SK-N-SH (cell line): ENCODE measurements around the gene ATP6V1D. TPM values are rescaled to one million over a fixed set of nuclear protein-coding genes. Genes with fewer than 3 reads are reported as not detected.

Source experiments
- CTCF ChIA-PET: fragments of 300-600, 350-600 bp; formaldehyde crosslinking; extraction: SDS; loops from one replicate; lab custom pipeline; 2021; lab: Yijun Ruan, JAX
- POLR2A ChIA-PET: fragments of 350-600 bp; sonication (Branson Sonifier 250); formaldehyde crosslinking; extraction: SDS; loops from one replicate; lab custom pipeline; 2020; ENCODE audit warnings: antibody characterized with exemption, inconsistent platforms; lab: Yijun Ruan, JAX
- DNase-seq: peaks from one replicate; pipeline ENCODE4 v3.0.0; 2012
- H2AFZ ChIP-seq: fragments of 200-600 bp; sonication (generic); 2 replicates; pipeline ENCODE4 v1.8.1; 2016; ENCODE audit warnings: antibody characterized with exemption, mild to moderate bottlenecking, low read depth
- H3F3A ChIP-seq: fragments of 200-600 bp; sonication (generic); replicated peaks from 2 replicates; pipeline ENCODE3; 2016; ENCODE audit warnings: antibody characterized with exemption, mild to moderate bottlenecking; ENCODE audit not compliant: insufficient read depth
- H3K27ac ChIP-seq, 2 experiments: fragments of 200-500 bp in 1 of 2; fragments of 200-600 bp in 1 of 2; sonication (Bioruptor generic) in 1 of 2; sonication (generic), shearing (Covaris generic) in 1 of 2; 2 replicates each; pipeline versions ENCODE4 v1.5.1 to v1.6.1; 2014 to 2016; ENCODE audit warnings: low read depth in 2 of 2, inconsistent platforms in 1 of 2, low read length in 1 of 2, mild to moderate bottlenecking in 1 of 2, mixed read lengths in 1 of 2
- H3K27me3 ChIP-seq: fragments of 200-600 bp; sonication (generic), shearing (Covaris generic); 2 replicates; pipeline ENCODE4 v1.6.1; 2016; ENCODE audit warnings: mixed run types; ENCODE audit not compliant: insufficient read depth
- H3K36me3 ChIP-seq, 2 experiments: fragments of 200-500 bp in 1 of 2; fragments of 200-600 bp in 1 of 2; sonication (Bioruptor generic) in 1 of 2; sonication (generic) in 1 of 2; replicated peaks in 1 of 2; 2 replicates each; pipeline versions ENCODE3 to v1.5.1; 2014 to 2016; ENCODE audit warnings: low read length in 1 of 2, mild to moderate bottlenecking in 1 of 2; ENCODE audit not compliant: insufficient read depth in 2 of 2, control insufficient read depth in 1 of 2
- H3K4me1 ChIP-seq, 2 experiments: fragments of 200-500 bp in 1 of 2; fragments of 200-600 bp in 1 of 2; sonication (Bioruptor generic) in 1 of 2; sonication (generic), shearing (Covaris generic) in 1 of 2; 2 replicates each; pipeline versions ENCODE4 v1.5.1 to v1.6.1; 2014 to 2016; ENCODE audit warnings: low read depth in 1 of 2, low read length in 1 of 2, mixed run types in 1 of 2; ENCODE audit not compliant: insufficient read depth in 2 of 2, control insufficient read depth in 1 of 2
- H3K4me2 ChIP-seq: fragments of 200-600 bp; sonication (generic), shearing (Covaris generic); 2 replicates; pipeline ENCODE4 v1.6.1; 2017; ENCODE audit warnings: mixed run types
- H3K4me3 ChIP-seq, 2 experiments: fragments of 200-500 bp in 1 of 2; fragments of 200-600 bp in 1 of 2; sonication (Bioruptor generic) in 1 of 2; sonication (generic), shearing (Covaris generic) in 1 of 2; 2 replicates each; pipeline versions ENCODE4 v1.5.1 to v1.8.1; 2014 to 2016; ENCODE audit warnings: low read depth in 2 of 2, inconsistent platforms in 1 of 2, low read length in 1 of 2, mild to moderate bottlenecking in 1 of 2, mixed read lengths in 1 of 2, moderate library complexity in 1 of 2
- H3K79me2 ChIP-seq: fragments of 200-600 bp; sonication (generic); 2 replicates; pipeline ENCODE4 v1.8.1; 2017; ENCODE audit warnings: mild to moderate bottlenecking; ENCODE audit not compliant: insufficient read depth
- H3K9ac ChIP-seq: fragments of 200-600 bp; sonication (generic); 2 replicates; pipeline ENCODE4 v1.6.1; 2017; ENCODE audit warnings: mixed run types
- H3K9me2 ChIP-seq: fragments of 200-600 bp; sonication (generic); 2 replicates; pipeline ENCODE4 v1.6.1; 2017; ENCODE audit warnings: mixed run types
- H3K9me3 ChIP-seq: fragments of 200-600 bp; sonication (generic); 2 replicates; pipeline ENCODE4 v1.6.1; 2017; ENCODE audit warnings: mixed run types, mild to moderate bottlenecking, moderate library complexity
- H4K20me1 ChIP-seq: fragments of 200-600 bp; sonication (generic); 2 replicates; pipeline ENCODE4 v1.6.1; 2017; ENCODE audit warnings: mild to moderate bottlenecking, mixed run types; ENCODE audit not compliant: insufficient read depth
- ELF1 ChIP-seq: IDR thresholded peaks from 2 replicates; pipeline ENCODE4 v1.4.0; 2012
- EP300 ChIP-seq, 2 experiments: IDR thresholded peaks; 2 replicates each; pipeline versions ENCODE4 v1.4.0 to v1.6.1; 2012; ENCODE audit warnings: borderline replicate concordance in 1 of 2, low read depth in 1 of 2, low read length in 1 of 2
- EZH2phosphoT487 ChIP-seq: fragments of 200-600 bp; sonication (generic); IDR thresholded peaks from 2 replicates; pipeline ENCODE4 v1.6.1; 2017; ENCODE audit warnings: low read depth, mixed run types, mild to moderate bottlenecking, antibody characterized with exemption, moderate library complexity, borderline replicate concordance
- FOXM1 ChIP-seq: IDR thresholded peaks from 2 replicates; pipeline ENCODE4 v1.4.0; 2012; ENCODE audit warnings: low read depth, mild to moderate bottlenecking
- MAX ChIP-seq: IDR thresholded peaks from 2 replicates; pipeline ENCODE4 v1.4.0; 2012; ENCODE audit warnings: low read depth
- NFIC ChIP-seq: IDR thresholded peaks from 2 replicates; pipeline ENCODE4 v1.4.0; 2012; ENCODE audit warnings: borderline replicate concordance
- NRF1 ChIP-seq: IDR thresholded peaks from 2 replicates; pipeline ENCODE4 v1.6.1; 2012; ENCODE audit warnings: low read depth, mild to moderate bottlenecking, low read length
- PBX3 ChIP-seq: IDR thresholded peaks from 2 replicates; pipeline ENCODE4; 2012
- RCOR1 ChIP-seq: fragments of 150-350 bp; IDR thresholded peaks from 2 replicates; pipeline ENCODE4 v1.6.1; 2017; ENCODE audit warnings: antibody characterized with exemption, low read length
- REST ChIP-seq: IDR thresholded peaks from 2 replicates; pipeline ENCODE4 v1.6.1; 2012; ENCODE audit warnings: mild to moderate bottlenecking, low read depth, low read length, moderate library complexity
- SMC3 ChIP-seq: IDR thresholded peaks from 2 replicates; pipeline ENCODE4 v1.6.1; 2012; ENCODE audit warnings: low read depth, low read length, improper control_type of control experiment
- TAF1 ChIP-seq: IDR thresholded peaks from 2 replicates; pipeline ENCODE4 v1.6.1; 2012; ENCODE audit warnings: low read depth, mild to moderate bottlenecking, low read length, moderate library complexity, borderline replicate concordance
- USF2 ChIP-seq: fragments of 150-350 bp; IDR thresholded peaks from 2 replicates; pipeline ENCODE4 v1.6.1; 2017; ENCODE audit warnings: antibody characterized with exemption, low read length, low read depth, borderline replicate concordance
- ZBTB33 ChIP-seq: IDR thresholded peaks from 2 replicates; pipeline ENCODE4 v1.4.0; 2012; ENCODE audit warnings: low read depth, borderline replicate concordance
- WGBS: methylation state at CpG from one replicate; pipeline ENCODE4 v1.1.6; 2017; ENCODE audit warnings: low lambda C conversion rate; 5-methylcytosine and 5-hydroxymethylcytosine counted together
- polyA plus RNA-seq, 3 experiments: library from polyadenylated mRNA; depleted of rRNA; stranded (reverse); fragments of >200 nt; gene quantifications; 2 replicates each; pipeline ENCODE4 v1.2.3, GENCODE V29; 2012
- small RNA-seq, 7 experiments: library from RNA; depleted of rRNA; stranded (forward); fragments of <200 nt; gene quantifications; one replicate each; pipeline ENCODE3, GENCODE V24; 2012

The ATP6V1D gene
- polyA plus RNA-seq, 1 of the 3 experiments (the other 2 are of a cell fraction): 39.2 TPM

- peaks cover 36 to 63% of the 10 kb centered on the region in 2 experiments for H3K36me3 ChIP-seq
- 98% methylated on average over 2 of the region's 2 CpGs for WGBS
- no peak overlapping the region for H3K9ac ChIP-seq
- TF ChIP-seq RCOR1 (no peak), NFIC (no peak), FOXM1 (no peak), SMC3 (no peak), ZBTB33 (no peak), TAF1 (no peak), EZH2phosphoT487 (no peak), REST (no peak), EP300 (IDR thresholded peaks at IDR 0.05; ENCODE audit: borderline replicate concordance in 1 of 2, low read depth in 1 of 2, low read length in 1 of 2) (no peak), PBX3 (no peak), NRF1 (no peak), USF2 (no peak), ELF1 (no peak), MAX (no peak)
- CTCF ChIA-PET: interaction anchor here (1.2 kb wide), 1 partner anchor 215 kb away, joined by 3 read pairs; no protein-coding TSS in a partner anchor
- DNase-seq: no peak
- no peak overlapping the region for H2AFZ ChIP-seq
- H3K4me2 ChIP-seq: no peak overlapping the region
- H3K9me2 ChIP-seq: no peaks in the 10 kb centered on the region
- no peaks in the 10 kb centered on the region; a peak in 1 of 4 replicates for H3K4me1 ChIP-seq
- H3K4me3 ChIP-seq: no peak overlapping the region
- H3K27me3 ChIP-seq: no peaks in the 10 kb centered on the region
- H3K79me2 ChIP-seq: no peaks in the 10 kb centered on the region
- no peaks in the 10 kb centered on the region for H3F3A ChIP-seq
- H3K27ac ChIP-seq: no peak overlapping the region
- H3K9me3 ChIP-seq: no peaks in the 10 kb centered on the region
- H4K20me1 ChIP-seq: no peaks in the 10 kb centered on the region
- POLR2A ChIA-PET: interaction anchor here (0.9 kb wide), 1 partner anchor 1393 kb away, joined by 3 read pairs; no protein-coding TSS in a partner anchor
These were observed 47.7 kb downstream of the ATP6V1D start for GRCh38 chr14:67311868-67312267.

Small RNA genes lying within 50 kb of the gene (small RNA-seq; reads per million reads assigned to genes)
- 0 reads per million in 7 experiments for gene RF00019

Other genes starting within 250 kb of the ATP6V1D start
- gene GARIN2, start 170.4 kb downstream of the ATP6V1D start, polyA plus RNA-seq (2012; rRNA removed): 0.05 and 0.13 TPM in 2 replicates
- 8.0 and 11.5 TPM in 2 replicates for gene PALS1, start 118.4 kb downstream of the ATP6V1D start, polyA plus RNA-seq (2012; rRNA removed)
- gene EIF2S1, start 524 bp upstream of the ATP6V1D start, polyA plus RNA-seq (2012; rRNA removed): 57.2 and 57.7 TPM in 2 replicates
- 0.11 and 0.56 TPM in 2 replicates for gene PLEK2, start 52.4 kb upstream of the ATP6V1D start, polyA plus RNA-seq (2012; rRNA removed)
- gene TMEM229B, start 128.9 kb upstream of the ATP6V1D start, polyA plus RNA-seq (2012; rRNA removed): 0.16 and 0.26 TPM in 2 replicates
- gene PLEKHH1, start 173.5 kb upstream of the ATP6V1D start, polyA plus RNA-seq (2012; rRNA removed): 1.5 and 1.6 TPM in 2 replicates
- gene PIGH, start 240.5 kb upstream of the ATP6V1D start, polyA plus RNA-seq (2012; rRNA removed): 23.6 and 26.5 TPM in 2 replicates